Measurements from ENCODE around the gene H3-3A. TPM values are rescaled to one million over a fixed set of nuclear protein-coding genes. Genes with fewer than 3 reads are reported as not detected.

H3-3A gene
- total and polyA plus RNA-seq, 2 experiments from 2014 or later, result 913 to 2,407 TPM

- Histone ChIP-seq H4K20me1 (replicated peaks; ENCODE audit: insufficient read depth) (no peaks in the 10 kb centered on the region), H3K4me2 (no peak overlapping the region), H3K9me2 (ENCODE audit: insufficient read depth) (no peaks in the 10 kb centered on the region), H3K27me3 (ENCODE audit: insufficient read depth) (peaks cover 13% of the 10 kb centered on the region), H3K36me3 (ENCODE audit: insufficient read depth) (no peaks in the 10 kb centered on the region), H3K79me2 (replicated peaks; ENCODE audit: insufficient read depth) (no peaks in the 10 kb centered on the region), H3K4me3 (no peak overlapping the region), H3F3A (replicated peaks; ENCODE audit: low read depth) (peaks cover 12% of the 10 kb centered on the region; the same call in 1 of the 2 replicates), H3K27ac (ENCODE audit: low read depth) (no peak overlapping the region), H3K4me1 (ENCODE audit: insufficient read depth) (peaks cover 17% of the 10 kb centered on the region), H2AFZ (no peak overlapping the region)
- Mint-ChIP-seq H3K36me3 (ENCODE audit: low read depth) (0 out of 3 replicates have a peak, but pooled peaks cover 3% of the 10 kb centered on the region), H3K4me3 (no peak overlapping the region), H3K4me1 (peaks cover 24% of the 10 kb centered on the region), H3K27me3 (ENCODE audit: insufficient read depth, low read depth, poor library complexity) (peaks cover 25% of the 10 kb centered on the region), H3K27ac (no peak overlapping the region), H3K9me3 (peaks cover 9% of the 10 kb centered on the region; the same call in 2 of the 3 replicates)
- no peak for ATAC-seq
- no peak for DNase-seq (ENCODE audit: low spot score)
- TF ChIP-seq, protein P1, sequence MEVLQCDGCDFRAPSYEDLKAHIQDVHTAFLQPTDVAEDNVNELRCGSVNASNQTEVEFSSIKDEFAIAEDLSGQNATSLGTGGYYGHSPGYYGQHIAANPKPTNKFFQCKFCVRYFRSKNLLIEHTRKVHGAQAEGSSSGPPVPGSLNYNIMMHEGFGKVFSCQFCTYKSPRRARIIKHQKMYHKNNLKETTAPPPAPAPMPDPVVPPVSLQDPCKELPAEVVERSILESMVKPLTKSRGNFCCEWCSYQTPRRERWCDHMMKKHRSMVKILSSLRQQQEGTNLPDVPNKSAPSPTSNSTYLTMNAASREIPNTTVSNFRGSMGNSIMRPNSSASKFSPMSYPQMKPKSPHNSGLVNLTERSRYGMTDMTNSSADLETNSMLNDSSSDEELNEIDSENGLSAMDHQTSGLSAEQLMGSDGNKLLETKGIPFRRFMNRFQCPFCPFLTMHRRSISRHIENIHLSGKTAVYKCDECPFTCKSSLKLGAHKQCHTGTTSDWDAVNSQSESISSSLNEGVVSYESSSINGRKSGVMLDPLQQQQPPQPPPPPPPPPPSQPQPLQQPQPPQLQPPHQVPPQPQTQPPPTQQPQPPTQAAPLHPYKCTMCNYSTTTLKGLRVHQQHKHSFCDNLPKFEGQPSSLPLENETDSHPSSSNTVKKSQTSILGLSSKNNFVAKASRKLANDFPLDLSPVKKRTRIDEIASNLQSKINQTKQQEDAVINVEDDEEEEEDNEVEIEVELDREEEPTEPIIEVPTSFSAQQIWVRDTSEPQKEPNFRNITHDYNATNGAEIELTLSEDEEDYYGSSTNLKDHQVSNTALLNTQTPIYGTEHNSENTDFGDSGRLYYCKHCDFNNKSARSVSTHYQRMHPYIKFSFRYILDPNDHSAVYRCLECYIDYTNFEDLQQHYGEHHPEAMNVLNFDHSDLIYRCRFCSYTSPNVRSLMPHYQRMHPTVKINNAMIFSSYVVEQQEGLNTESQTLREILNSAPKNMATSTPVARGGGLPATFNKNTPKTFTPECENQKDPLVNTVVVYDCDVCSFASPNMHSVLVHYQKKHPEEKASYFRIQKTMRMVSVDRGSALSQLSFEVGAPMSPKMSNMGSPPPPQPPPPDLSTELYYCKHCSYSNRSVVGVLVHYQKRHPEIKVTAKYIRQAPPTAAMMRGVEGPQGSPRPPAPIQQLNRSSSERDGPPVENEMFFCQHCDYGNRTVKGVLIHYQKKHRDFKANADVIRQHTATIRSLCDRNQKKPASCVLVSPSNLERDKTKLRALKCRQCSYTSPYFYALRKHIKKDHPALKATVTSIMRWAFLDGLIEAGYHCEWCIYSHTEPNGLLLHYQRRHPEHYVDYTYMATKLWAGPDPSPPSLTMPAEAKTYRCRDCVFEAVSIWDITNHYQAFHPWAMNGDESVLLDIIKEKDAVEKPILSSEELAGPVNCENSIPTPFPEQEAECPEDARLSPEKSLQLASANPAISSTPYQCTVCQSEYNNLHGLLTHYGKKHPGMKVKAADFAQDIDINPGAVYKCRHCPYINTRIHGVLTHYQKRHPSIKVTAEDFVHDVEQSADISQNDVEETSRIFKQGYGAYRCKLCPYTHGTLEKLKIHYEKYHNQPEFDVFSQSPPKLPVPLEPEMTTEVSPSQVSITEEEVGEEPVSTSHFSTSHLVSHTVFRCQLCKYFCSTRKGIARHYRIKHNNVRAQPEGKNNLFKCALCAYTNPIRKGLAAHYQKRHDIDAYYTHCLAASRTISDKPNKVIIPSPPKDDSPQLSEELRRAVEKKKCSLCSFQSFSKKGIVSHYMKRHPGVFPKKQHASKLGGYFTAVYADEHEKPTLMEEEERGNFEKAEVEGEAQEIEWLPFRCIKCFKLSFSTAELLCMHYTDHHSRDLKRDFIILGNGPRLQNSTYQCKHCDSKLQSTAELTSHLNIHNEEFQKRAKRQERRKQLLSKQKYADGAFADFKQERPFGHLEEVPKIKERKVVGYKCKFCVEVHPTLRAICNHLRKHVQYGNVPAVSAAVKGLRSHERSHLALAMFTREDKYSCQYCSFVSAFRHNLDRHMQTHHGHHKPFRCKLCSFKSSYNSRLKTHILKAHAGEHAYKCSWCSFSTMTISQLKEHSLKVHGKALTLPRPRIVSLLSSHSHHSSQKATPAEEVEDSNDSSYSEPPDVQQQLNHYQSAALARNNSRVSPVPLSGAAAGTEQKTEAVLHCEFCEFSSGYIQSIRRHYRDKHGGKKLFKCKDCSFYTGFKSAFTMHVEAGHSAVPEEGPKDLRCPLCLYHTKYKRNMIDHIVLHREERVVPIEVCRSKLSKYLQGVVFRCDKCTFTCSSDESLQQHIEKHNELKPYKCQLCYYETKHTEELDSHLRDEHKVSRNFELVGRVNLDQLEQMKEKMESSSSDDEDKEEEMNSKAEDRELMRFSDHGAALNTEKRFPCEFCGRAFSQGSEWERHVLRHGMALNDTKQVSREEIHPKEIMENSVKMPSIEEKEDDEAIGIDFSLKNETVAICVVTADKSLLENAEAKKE (CRISPR knock-in tag; IDR thresholded peaks at IDR 0.05), result no peak
- TF ChIP-seq POLR2AphosphoS5 (IDR thresholded peaks at IDR 0.05; ENCODE audit: low read depth) (no peak), ZNF331 (CRISPR knock-in tag; IDR thresholded peaks at IDR 0.05; ENCODE audit: low read depth) (no peak), CREB1 (CRISPR knock-in tag; IDR thresholded peaks at IDR 0.05; ENCODE audit: low read depth) (no peak), REST (IDR thresholded peaks at IDR 0.05; ENCODE audit: unreplicated experiment) (no peak), EZH2phosphoT487 (IDR thresholded peaks at IDR 0.05; ENCODE audit: unreplicated experiment) (no peak), EZH2 (IDR thresholded peaks at IDR 0.05; ENCODE audit: low read depth, unreplicated experiment) (no peak), NANOG (IDR thresholded peaks at IDR 0.05; ENCODE audit: borderline replicate concordance) (no peak), ZNF114 (CRISPR knock-in tag; IDR thresholded peaks at IDR 0.05) (no peak), JUNB (IDR thresholded peaks at IDR 0.05; ENCODE audit: unreplicated experiment) (no peak)
- TF ChIP-seq, protein P2, sequence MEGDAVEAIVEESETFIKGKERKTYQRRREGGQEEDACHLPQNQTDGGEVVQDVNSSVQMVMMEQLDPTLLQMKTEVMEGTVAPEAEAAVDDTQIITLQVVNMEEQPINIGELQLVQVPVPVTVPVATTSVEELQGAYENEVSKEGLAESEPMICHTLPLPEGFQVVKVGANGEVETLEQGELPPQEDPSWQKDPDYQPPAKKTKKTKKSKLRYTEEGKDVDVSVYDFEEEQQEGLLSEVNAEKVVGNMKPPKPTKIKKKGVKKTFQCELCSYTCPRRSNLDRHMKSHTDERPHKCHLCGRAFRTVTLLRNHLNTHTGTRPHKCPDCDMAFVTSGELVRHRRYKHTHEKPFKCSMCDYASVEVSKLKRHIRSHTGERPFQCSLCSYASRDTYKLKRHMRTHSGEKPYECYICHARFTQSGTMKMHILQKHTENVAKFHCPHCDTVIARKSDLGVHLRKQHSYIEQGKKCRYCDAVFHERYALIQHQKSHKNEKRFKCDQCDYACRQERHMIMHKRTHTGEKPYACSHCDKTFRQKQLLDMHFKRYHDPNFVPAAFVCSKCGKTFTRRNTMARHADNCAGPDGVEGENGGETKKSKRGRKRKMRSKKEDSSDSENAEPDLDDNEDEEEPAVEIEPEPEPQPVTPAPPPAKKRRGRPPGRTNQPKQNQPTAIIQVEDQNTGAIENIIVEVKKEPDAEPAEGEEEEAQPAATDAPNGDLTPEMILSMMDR (conservative IDR thresholded peaks at IDR 0.05; ENCODE audit: low read depth in 2 of 2), result no peak
- TF ChIP-seq, protein P3, sequence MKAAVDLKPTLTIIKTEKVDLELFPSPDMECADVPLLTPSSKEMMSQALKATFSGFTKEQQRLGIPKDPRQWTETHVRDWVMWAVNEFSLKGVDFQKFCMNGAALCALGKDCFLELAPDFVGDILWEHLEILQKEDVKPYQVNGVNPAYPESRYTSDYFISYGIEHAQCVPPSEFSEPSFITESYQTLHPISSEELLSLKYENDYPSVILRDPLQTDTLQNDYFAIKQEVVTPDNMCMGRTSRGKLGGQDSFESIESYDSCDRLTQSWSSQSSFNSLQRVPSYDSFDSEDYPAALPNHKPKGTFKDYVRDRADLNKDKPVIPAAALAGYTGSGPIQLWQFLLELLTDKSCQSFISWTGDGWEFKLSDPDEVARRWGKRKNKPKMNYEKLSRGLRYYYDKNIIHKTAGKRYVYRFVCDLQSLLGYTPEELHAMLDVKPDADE (IDR thresholded peaks at IDR 0.05), result no peak
These were observed 54.8 kb downstream of the H3-3A start for GRCh38 chr1:226117330-226117729.

Data from GM23338 (cell line).